Germinal center (tissue), 1 donor: Measurements from ENCODE around the gene TSPOAP1.

Experiments
- DNase-seq: peaks from one replicate; pipeline ENCODE4 v3.0.0; 2012; ENCODE audit warnings: mixed read lengths, low spot score

Gene TSPOAP1

GRCh38 chr17:58339755-58340404 is 11.3 kb upstream of the TSPOAP1 start:
- DNase-seq: no peak

- no peak for DNase-seq
Measured at GRCh38 chr17:58338841-58339754, 10.5 kb upstream of the TSPOAP1 start.

GRCh38 chr17:58338454-58338840 is 9.9 kb upstream of the TSPOAP1 start:
- DNase-seq: no peak

GRCh38 chr17:58337600-58338453 is 9.2 kb upstream of the TSPOAP1 start:
- DNase-seq: peak; percentile 85

GRCh38 chr17:58337210-58337599 is 8.6 kb upstream of the TSPOAP1 start:
- DNase-seq: no peak

GRCh38 chr17:58336456-58337209 is 8.0 kb upstream of the TSPOAP1 start:
- no peak for DNase-seq

GRCh38 chr17:58335779-58336455 is 7.3 kb upstream of the TSPOAP1 start:
- no peak for DNase-seq

GRCh38 chr17:58335061-58335731 is 6.6 kb upstream of the TSPOAP1 start:
- DNase-seq: no peak

GRCh38 chr17:58334661-58335060 is 6.1 kb upstream of the TSPOAP1 start:
- no peak for DNase-seq

GRCh38 chr17:58334256-58334655 is 5.7 kb upstream of the TSPOAP1 start:
- DNase-seq: no peak

GRCh38 chr17:58333736-58334207 is 5.2 kb upstream of the TSPOAP1 start:
- DNase-seq: no peak

- no peak for DNase-seq
Measured at GRCh38 chr17:58332778-58333735, 4.5 kb upstream of the TSPOAP1 start.

- DNase-seq: peak; percentile 81
Measured at GRCh38 chr17:58331815-58332777, 3.5 kb upstream of the TSPOAP1 start.

- DNase-seq: no peak
Measured at GRCh38 chr17:58330997-58331814, 2.6 kb upstream of the TSPOAP1 start.

- no peak for DNase-seq
Measured at GRCh38 chr17:58330538-58330996, 2.0 kb upstream of the TSPOAP1 start.

- DNase-seq: no peak
Measured at GRCh38 chr17:58329810-58330537, 1.4 kb upstream of the TSPOAP1 start.
